Immature natural killer cell (primary cell): Measurements from ENCODE around the gene DOC2A. TPM values are rescaled to one million over a fixed set of nuclear protein-coding genes. Genes with fewer than 3 reads are reported as not detected.

Source experiments
- DNase-seq, 3 donors: peaks; one replicate each; pipeline ENCODE4 v3.0.0; 2022; ENCODE audit warnings: mixed read lengths in 1 of 3
- H3K27ac Mint-ChIP-seq, 6 donors: one replicate each; pipeline ENCODE4 v1.8.0; 2020; ENCODE audit warnings: mixed read lengths in 6 of 6, mild to moderate bottlenecking in 5 of 6, inconsistent platforms in 4 of 6, moderate library complexity in 3 of 6
- H3K27me3 Mint-ChIP-seq, 3 donors: one replicate each; pipeline ENCODE4 v1.8.0; 2020 to 2021; ENCODE audit warnings: low read depth in 3 of 3, mild to moderate bottlenecking in 3 of 3, mixed read lengths in 3 of 3, moderate library complexity in 3 of 3, inconsistent platforms in 1 of 3
- H3K36me3 Mint-ChIP-seq, 3 donors: one replicate each; pipeline ENCODE4 v1.8.0; 2020; ENCODE audit warnings: mixed read lengths in 3 of 3, inconsistent platforms in 2 of 3, mild to moderate bottlenecking in 2 of 3
- H3K4me1 Mint-ChIP-seq, 2 donors: one replicate each; pipeline ENCODE4 v1.8.0; 2020; ENCODE audit warnings: inconsistent platforms in 2 of 2, mild to moderate bottlenecking in 2 of 2, mixed read lengths in 2 of 2, moderate library complexity in 1 of 2
- H3K4me3 Mint-ChIP-seq, 5 donors: one replicate each; pipeline ENCODE4 v1.8.0; 2020; ENCODE audit warnings: mild to moderate bottlenecking in 5 of 5, mixed read lengths in 5 of 5, inconsistent platforms in 3 of 5, moderate library complexity in 3 of 5
- H3K9me3 Mint-ChIP-seq, 6 donors: one replicate each; pipeline ENCODE4 v1.8.0; 2020; ENCODE audit warnings: mild to moderate bottlenecking in 6 of 6, mixed read lengths in 6 of 6, inconsistent platforms in 4 of 6, moderate library complexity in 3 of 6
- polyA plus RNA-seq, 3 donors: library from polyadenylated mRNA; unstranded; fragments of 300-500 nt; fragmentation: Illumina TruSeq; gene quantifications; one replicate each; pipeline ENCODE4 v1.2.3, GENCODE V29; 2021

DOC2A gene
- polyA plus RNA-seq, 3 donors from 2014 or later: not detected

GRCh38 chr16:30006095-30006473 lies 4.7 kb downstream of the DOC2A start:
- Mint-ChIP-seq H3K27me3 (peaks cover 8% of the 10 kb centered on the region in 3 donors), H3K4me3 (no peak overlapping the region), H3K27ac (no peak overlapping the region), H3K4me1 (peaks cover 0 to 3% of the 10 kb centered on the region in 2 donors), H3K9me3 (peaks cover 0 to 1% (median 0%) of the 10 kb centered on the region in 6 donors), H3K36me3 (peaks cover 0 to 8% (median 0%) of the 10 kb centered on the region in 3 donors)
- DNase-seq: no peak

- Mint-ChIP-seq H3K4me3 (no peak overlapping the region), H3K9me3 (peaks cover 0 to 1% (median 0%) of the 10 kb centered on the region in 6 donors), H3K36me3 (peaks cover 0 to 8% (median 0%) of the 10 kb centered on the region in 3 donors), H3K4me1 (peaks cover 0 to 3% of the 10 kb centered on the region in 2 donors), H3K27ac (no peak overlapping the region), H3K27me3 (peaks cover 7 to 8% (median 7%) of the 10 kb centered on the region in 3 donors)
- peak; percentile 33 to 53 (median 35) for DNase-seq
Measured at GRCh38 chr16:30005341-30006094, 5.3 kb downstream of the DOC2A start.

- H3K36me3 Mint-ChIP-seq: peaks cover 0 to 8% (median 0%) of the 10 kb centered on the region in 3 donors
- H3K4me3 Mint-ChIP-seq: no peak overlapping the region
- H3K27ac Mint-ChIP-seq: no peak overlapping the region
Measured at GRCh38 chr16:30004811-30005242, 6.0 kb downstream of the DOC2A start.

GRCh38 chr16:30004424-30004776 lies 6.4 kb downstream of the DOC2A start:
- Mint-ChIP-seq H3K4me3 (no peak overlapping the region), H3K36me3 (peaks cover 0 to 11% (median 0%) of the 10 kb centered on the region in 3 donors), H3K27ac (no peak overlapping the region), H3K4me1 (peaks cover 0 to 4% of the 10 kb centered on the region in 2 donors), H3K9me3 (peaks cover 0 to 1% (median 0%) of the 10 kb centered on the region in 6 donors), H3K27me3 (peaks cover 3 to 5% (median 4%) of the 10 kb centered on the region in 3 donors)
- no peak for DNase-seq

More at GRCh38 chr16:30004811-30005242, 6.0 kb downstream of the DOC2A start:
- H3K9me3 Mint-ChIP-seq: peaks cover 0 to 1% (median 0%) of the 10 kb centered on the region in 6 donors
- no peak for DNase-seq
- H3K27me3 Mint-ChIP-seq: peaks cover 3 to 8% (median 4%) of the 10 kb centered on the region in 3 donors
- H3K4me1 Mint-ChIP-seq: peaks cover 0 to 3% of the 10 kb centered on the region in 2 donors

GRCh38 chr16:30003670-30004423 lies 7.0 kb downstream of the DOC2A start:
- Mint-ChIP-seq H3K27ac (peak overlapping the region in 1 of 6 donors; percentile 32), H3K36me3 (peaks cover 0 to 12% (median 0%) of the 10 kb centered on the region in 3 donors), H3K4me3 (no peak overlapping the region)

GRCh38 chr16:30002614-30003346 lies 8.0 kb downstream of the DOC2A start:
- H3K4me3 Mint-ChIP-seq: no peak overlapping the region
- H3K4me1 Mint-ChIP-seq: peaks cover 6 to 9% of the 10 kb centered on the region in 2 donors
- peaks cover 0 to 1% (median 0%) of the 10 kb centered on the region in 6 donors for H3K9me3 Mint-ChIP-seq
- H3K27ac Mint-ChIP-seq: peak overlapping the region in 1 of 6 donors; percentile 10
- no peak for DNase-seq
- peaks cover 0 to 12% (median 0%) of the 10 kb centered on the region in 3 donors for H3K36me3 Mint-ChIP-seq
- peaks cover 0 to 2% (median 2%) of the 10 kb centered on the region in 3 donors for H3K27me3 Mint-ChIP-seq

More at GRCh38 chr16:30003670-30004423, 7.0 kb downstream of the DOC2A start:
- Mint-ChIP-seq H3K9me3 (peaks cover 0 to 1% (median 0%) of the 10 kb centered on the region in 6 donors), H3K27me3 (peaks cover 3 to 4% (median 4%) of the 10 kb centered on the region in 3 donors), H3K4me1 (peaks cover 0 to 4% of the 10 kb centered on the region in 2 donors)
- DNase-seq: no peak

- peaks cover 0 to 1% (median 0%) of the 10 kb centered on the region in 6 donors for H3K9me3 Mint-ChIP-seq
- peaks cover 0 to 12% (median 0%) of the 10 kb centered on the region in 3 donors for H3K36me3 Mint-ChIP-seq
- peaks cover 0 to 4% (median 2%) of the 10 kb centered on the region in 3 donors for H3K27me3 Mint-ChIP-seq
- peaks cover 18 to 24% of the 10 kb centered on the region in 2 donors for H3K4me1 Mint-ChIP-seq
- no peak for DNase-seq
- H3K27ac Mint-ChIP-seq: no peak overlapping the region
- H3K4me3 Mint-ChIP-seq: no peak overlapping the region
Measured at GRCh38 chr16:30000735-30001631, 9.8 kb downstream of the DOC2A start.

GRCh38 chr16:29999605-30000004 lies 11.2 kb downstream of the DOC2A start:
- Mint-ChIP-seq H3K36me3 (peaks cover 0 to 12% (median 0%) of the 10 kb centered on the region in 3 donors), H3K27ac (peak overlapping the region in 1 of 6 donors; percentile 39), H3K4me3 (no peak overlapping the region), H3K4me1 (peaks cover 27 to 29% of the 10 kb centered on the region in 2 donors), H3K27me3 (peaks cover 5 to 12% (median 8%) of the 10 kb centered on the region in 3 donors), H3K9me3 (peaks cover 0 to 1% (median 0%) of the 10 kb centered on the region in 6 donors)
- no peak for DNase-seq

- H3K27me3 Mint-ChIP-seq: peaks cover 5 to 11% (median 11%) of the 10 kb centered on the region in 3 donors
- H3K9me3 Mint-ChIP-seq: no peaks in the 10 kb centered on the region
- H3K4me3 Mint-ChIP-seq: peak overlapping the region; percentile 93 to 98 (median 97)
- peak overlapping the region; percentile 95 to 98 (median 97) for H3K27ac Mint-ChIP-seq
- H3K4me1 Mint-ChIP-seq: peaks cover 32 to 35% of the 10 kb centered on the region in 2 donors
- peaks cover 0 to 7% (median 4%) of the 10 kb centered on the region in 3 donors for H3K36me3 Mint-ChIP-seq
- DNase-seq: no peak
Measured at GRCh38 chr16:29996766-29997250, 14.0 kb downstream of the DOC2A start.

GRCh38 chr16:29995911-29996765 lies 14.7 kb downstream of the DOC2A start, which contains the start of gene INO80E:
INO80E (plus strand) TSS chr16:29996241; CDS start chr16:29996311, 70 bp downstream.
- peak; percentile 97 to 98 (median 97) for DNase-seq
- Mint-ChIP-seq H3K27ac (peak within 1 kb of the TSS; percentile 95 to 98 (median 97)), H3K9me3 (no peaks in the 10 kb centered on the region), H3K36me3 (peaks cover 0 to 7% (median 4%) of the 10 kb centered on the region in 3 donors), H3K4me3 (peak within 1 kb of the TSS; percentile 93 to 98 (median 97)), H3K27me3 (peaks cover 5 to 11% (median 11%) of the 10 kb centered on the region in 3 donors), H3K4me1 (peaks cover 32 to 35% of the 10 kb centered on the region in 2 donors)

GRCh38 chr16:29995324-29995910 lies 15.4 kb downstream of the DOC2A start, which contains the start of gene HIRIP3:
HIRIP3 (minus strand) TSS chr16:29995617; CDS start chr16:29995605, 12 bp downstream.
- H3K9me3 Mint-ChIP-seq: no peaks in the 10 kb centered on the region

More at GRCh38 chr16:29995324-29995910, 15.4 kb downstream of the DOC2A start, which contains the start of gene HIRIP3:
- peaks cover 5 to 11% (median 11%) of the 10 kb centered on the region in 3 donors for H3K27me3 Mint-ChIP-seq
- peaks cover 2 to 9% (median 4%) of the 10 kb centered on the region in 3 donors for H3K36me3 Mint-ChIP-seq
- peak within 1 kb of the TSS; percentile 95 to 98 (median 97) for H3K27ac Mint-ChIP-seq
- DNase-seq: peak; percentile 84 to 87 (median 86)
- H3K4me1 Mint-ChIP-seq: peaks cover 32 to 35% of the 10 kb centered on the region in 2 donors
- peak within 1 kb of the TSS; percentile 93 to 98 (median 97) for H3K4me3 Mint-ChIP-seq
